Measurements from ENCODE around the gene SKIC3.

SKIC3 gene

DNA sequence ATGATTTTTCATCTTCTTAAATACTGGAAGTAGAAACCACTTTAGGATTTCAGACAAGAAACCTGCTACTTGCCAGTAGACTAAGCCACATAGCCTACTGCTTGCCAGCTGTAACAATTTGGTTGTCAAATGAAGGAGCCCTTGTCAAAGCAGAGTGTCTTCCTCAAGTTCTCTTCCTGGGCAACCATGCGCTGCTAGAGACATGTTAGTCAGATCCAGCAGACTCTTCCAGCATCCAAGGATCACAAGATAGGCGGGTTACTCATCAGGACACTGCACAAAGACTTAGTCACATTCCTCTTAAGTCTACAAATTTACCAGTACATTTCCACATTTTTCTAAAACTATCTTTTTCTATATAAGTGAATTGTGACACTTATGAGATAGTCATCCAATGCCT is 24.4 kb downstream of the SKIC3 start:
- DNase-seq: no peak

DNA sequence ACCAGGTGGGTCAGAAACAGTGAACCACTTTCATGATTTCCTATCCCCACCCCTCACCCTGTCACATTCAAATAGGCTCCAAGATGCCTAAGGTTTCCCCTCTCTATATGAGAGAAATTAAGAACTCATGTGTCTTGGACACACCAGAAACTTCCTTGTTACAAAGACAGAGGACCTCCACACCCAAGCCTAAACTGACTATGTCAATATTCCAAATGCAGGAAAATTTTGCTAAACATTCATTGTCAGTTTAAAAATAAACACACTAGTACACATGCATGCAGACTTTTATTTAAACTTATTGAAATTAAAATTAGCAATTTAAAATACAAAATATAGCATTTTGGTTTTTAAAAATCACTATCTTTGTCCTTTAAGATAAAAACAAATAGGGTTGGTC is 26.2 kb downstream of the SKIC3 start:
- DNase-seq: no peak

DNA sequence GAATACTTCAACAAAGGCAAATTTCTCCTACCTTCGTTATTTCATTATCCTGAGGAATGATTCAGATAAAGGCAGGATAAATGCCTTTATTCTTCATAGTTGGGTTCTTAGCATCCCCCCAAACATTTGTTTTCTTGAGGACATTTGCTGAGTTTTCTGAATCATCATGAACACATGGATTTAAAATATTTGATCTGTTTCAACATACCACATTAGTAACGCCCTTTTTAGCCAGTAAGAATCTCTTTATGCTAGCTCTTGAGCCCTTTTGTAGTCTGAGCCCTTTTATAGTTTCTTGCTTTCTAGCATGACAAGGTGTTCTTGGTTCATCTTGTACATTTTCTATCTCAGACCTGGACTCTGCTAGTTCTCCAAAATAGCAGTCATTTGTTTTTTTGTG is 27.9 kb downstream of the SKIC3 start:
- DNase-seq: no peak

DNA sequence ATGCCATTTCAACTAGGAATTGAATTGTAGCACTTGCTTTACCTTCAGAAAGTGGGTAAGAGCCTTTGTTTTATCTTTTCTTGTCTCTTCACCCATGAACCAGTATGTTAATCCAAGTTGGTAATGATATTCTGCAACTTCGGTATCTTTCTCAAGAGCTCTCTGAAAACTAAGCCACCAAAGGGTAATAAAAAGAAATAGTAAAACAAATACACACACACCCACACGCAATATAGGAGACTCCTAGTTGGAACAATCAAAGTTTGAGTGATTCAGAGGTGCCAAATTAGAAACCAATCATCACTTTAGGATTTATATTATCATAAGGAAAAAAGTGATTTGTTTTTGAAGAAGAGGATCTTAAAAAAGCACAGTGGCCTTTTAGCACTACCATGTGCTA is 30.4 kb downstream of the SKIC3 start:
- no peak for DNase-seq

DNA sequence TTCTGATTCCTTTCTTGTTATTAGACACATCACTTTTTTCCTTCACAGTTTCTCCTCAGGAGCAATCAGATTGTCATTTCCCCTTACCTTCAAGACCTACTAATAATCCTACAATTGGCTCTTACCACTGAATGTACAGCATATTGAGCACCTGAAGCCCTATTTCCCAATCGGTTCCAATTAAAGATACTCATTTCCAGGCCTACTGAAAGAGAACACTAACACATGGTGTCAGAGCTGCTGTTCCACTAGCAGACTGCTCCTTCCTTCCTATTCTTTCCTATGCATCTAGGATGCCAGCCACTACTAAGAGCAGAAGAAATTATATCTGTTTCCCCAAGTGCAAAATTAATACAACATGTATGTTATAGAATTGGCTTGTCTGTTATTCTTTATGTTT is 34.6 kb downstream of the SKIC3 start:
- DNase-seq: no peak

DNA sequence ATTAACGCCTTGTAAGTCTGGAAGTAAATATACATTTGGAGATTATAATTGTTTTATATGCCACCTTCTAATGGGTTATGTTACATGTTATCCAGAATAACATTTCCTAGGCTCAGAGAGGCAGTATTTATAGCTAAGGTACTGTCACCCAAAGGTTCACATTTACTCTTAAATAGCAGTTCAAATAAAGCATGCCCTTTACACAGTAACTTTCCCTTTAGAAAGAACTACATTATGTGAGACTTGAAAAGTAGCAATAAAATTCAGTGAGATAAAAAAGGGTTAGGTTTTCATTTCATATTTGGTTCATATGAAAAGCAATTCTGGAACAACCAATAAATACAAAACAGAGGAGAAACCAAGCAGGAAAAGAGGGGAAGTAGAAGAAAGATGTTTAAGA is 35.1 kb downstream of the SKIC3 start:
- DNase-seq: no peak

DNA sequence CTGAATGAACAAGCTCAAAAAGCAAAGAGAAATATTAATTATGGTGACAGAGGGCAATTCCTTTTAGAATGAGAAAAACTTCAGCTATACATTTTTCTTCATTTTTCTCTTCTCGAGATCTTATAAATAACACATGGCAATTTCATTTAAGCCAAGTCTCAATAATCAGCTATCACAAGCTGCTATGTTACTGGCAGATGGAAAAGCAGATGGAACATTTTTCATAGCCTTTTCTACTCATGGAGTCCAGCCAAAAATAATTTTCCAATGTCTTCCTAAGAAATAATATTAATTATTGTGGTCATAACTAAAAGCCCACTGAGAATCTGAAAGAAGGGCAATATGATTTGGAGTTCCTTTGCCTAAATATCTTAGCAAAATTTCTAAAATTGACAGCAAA is 35.6 kb downstream of the SKIC3 start:
- no peak for DNase-seq

DNA sequence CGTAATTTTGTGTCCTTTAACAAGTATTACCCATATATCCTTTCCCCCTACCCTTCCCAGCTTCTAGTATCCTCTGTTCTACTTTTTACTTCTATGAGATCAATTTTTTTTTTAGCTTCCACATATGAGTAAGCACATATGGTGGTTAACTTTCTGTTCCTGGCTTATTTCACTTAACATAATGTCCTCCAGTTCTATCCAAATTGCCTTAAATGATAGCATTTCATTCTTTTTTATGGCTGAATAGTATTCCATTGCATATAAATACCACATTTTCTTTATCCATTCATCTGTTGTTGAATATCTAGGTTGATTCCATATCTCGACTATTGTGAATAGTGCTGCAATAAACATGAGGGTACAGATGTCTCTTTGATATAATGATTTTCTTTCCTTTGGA is 36.4 kb downstream of the SKIC3 start:
- DNase-seq: no peak

DNA sequence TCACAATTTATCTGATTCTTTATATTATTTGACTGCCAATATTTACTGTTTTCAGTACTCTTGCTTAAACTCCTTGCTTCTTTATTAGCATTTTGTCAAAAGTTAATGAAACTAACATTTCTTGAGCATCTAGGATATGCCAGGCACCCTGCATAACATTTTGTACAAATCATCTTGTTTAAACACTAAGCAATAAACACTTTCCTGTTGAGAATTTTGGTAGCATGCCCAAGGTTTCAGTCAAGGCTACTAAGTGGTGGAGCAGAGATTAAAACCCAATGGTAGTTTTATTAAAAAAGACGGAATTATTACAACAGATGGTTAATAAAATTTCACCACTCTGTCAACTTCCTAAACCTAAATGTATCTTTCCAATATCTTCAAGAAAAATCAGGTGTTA is 43.2 kb downstream of the SKIC3 start:
- no peak for DNase-seq

DNA sequence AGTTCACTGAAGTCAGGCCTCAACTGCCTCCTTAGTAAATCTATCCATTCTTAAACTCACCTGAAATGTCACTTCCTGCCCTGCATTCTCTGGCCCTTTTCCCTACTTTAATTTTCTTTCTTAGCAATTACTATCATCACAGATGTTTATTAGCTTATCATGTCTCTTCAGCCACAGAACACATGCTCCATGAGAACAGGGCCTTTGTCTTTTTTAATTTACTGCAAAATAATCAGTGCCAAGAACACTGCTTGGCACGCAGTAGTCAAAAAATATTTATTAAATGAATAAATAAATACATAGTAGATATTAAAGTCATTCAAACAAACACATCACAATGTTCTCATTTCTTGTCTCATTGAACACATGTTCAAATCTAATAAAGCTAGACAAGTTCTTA is 46.2 kb downstream of the SKIC3 start:
- no peak for DNase-seq

All from central memory CD4-positive, alpha-beta T cell (primary cell).